ENCODE measurements around the gene C1QTNF12.

GRCh38 chr1:1274931-1275431 is 28.5 kb upstream of the C1QTNF12 start:
- TF ChIP-seq CTCF (IDR thresholded peaks at IDR 0.05; ENCODE audit: insufficient read depth, low read length, poor library complexity, severe bottlenecking) (no peak), EZH2phosphoT487 (conservative IDR thresholded peaks at IDR 0.05; ENCODE audit: low read length) (no peak)
